WI38 (cell line): Measurements from ENCODE around the gene SMG9.

Experiments used
- H3K4me3 ChIP-seq: 2 replicates; pipeline ENCODE4 v1.5.1; 2011; ENCODE audit warnings: low read depth, mild to moderate bottlenecking, control low read depth, low read length
- CTCF ChIP-seq: IDR thresholded peaks from 2 replicates; pipeline ENCODE4 v1.5.1; 2012; ENCODE audit warnings: low read depth, mild to moderate bottlenecking, control low read depth, low read length

SMG9 gene

GRCh38 chr19:43783636-43784035, 28.9 kb upstream of the SMG9 start:
- H3K4me3 ChIP-seq, result no peak overlapping the region
- no peak for TF ChIP-seq CTCF

- no peak for TF ChIP-seq CTCF
- no peak overlapping the region for H3K4me3 ChIP-seq
Measured at GRCh38 chr19:43782689-43783231, 28.0 kb upstream of the SMG9 start.

- TF ChIP-seq CTCF, result no peak
- no peak overlapping the region for H3K4me3 ChIP-seq
Measured at GRCh38 chr19:43782311-43782660, 27.5 kb upstream of the SMG9 start.

- no peak for TF ChIP-seq CTCF
- H3K4me3 ChIP-seq, result no peak overlapping the region
Measured at GRCh38 chr19:43781630-43782310, 27.0 kb upstream of the SMG9 start.

- no peak within 1 kb of the TSS for H3K4me3 ChIP-seq
- no peak for TF ChIP-seq CTCF
Measured at GRCh38 chr19:43780706-43781525, 26.2 kb upstream of the SMG9 start, which contains the start of gene KCNN4. Gene KCNN4 (minus strand): TSS chr19:43780973. CDS start chr19:43780861, 112 bp downstream.

GRCh38 chr19:43779820-43780219, 25.1 kb upstream of the SMG9 start:
- TF ChIP-seq CTCF, result no peak
- no peak overlapping the region for H3K4me3 ChIP-seq
